HG02885 (cell line): ENCODE results near the gene NFASC.

Experiments
- ATAC-seq: cut with Tn5 transposase; IDR thresholded peaks from one replicate; pipeline ENCODE4 v1.9.1; 2021; ENCODE audit warnings: mild to moderate bottlenecking; ENCODE audit not compliant: unreplicated experiment, poor library complexity

NFASC gene

GRCh38 chr1:204994086-204994862 lies 123.6 kb downstream of the NFASC start:
- no peak for ATAC-seq

- ATAC-seq = no peak
Observed at GRCh38 chr1:204996981-204997380, 126.3 kb downstream of the NFASC start.

GRCh38 chr1:204997591-204998355 lies 127.1 kb downstream of the NFASC start:
- no peak for ATAC-seq

GRCh38 chr1:205001162-205001561 lies 130.5 kb downstream of the NFASC start:
- ATAC-seq = no peak

DNA sequence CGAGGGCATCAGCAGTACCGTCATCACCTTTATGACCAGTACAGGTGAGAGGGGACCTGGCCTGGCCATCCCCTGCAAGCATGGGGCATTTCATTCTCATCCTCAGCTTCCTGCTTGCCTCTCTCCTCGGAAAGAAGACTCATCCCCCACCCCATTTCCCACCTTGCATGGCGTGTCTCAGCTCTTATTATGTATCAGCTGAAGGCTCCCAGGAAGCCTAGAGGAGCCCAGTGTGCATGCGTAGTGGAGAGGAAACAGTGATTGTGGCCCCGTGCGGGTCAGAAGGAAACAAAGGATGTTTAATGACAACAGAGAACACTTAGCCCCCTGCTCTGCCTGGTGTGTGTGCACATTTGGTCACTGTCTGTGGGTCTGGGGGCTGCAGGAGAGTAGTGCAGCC lies 132.0 kb downstream of the NFASC start:
- ATAC-seq = no peak

GRCh38 chr1:205003358-205004131 lies 132.9 kb downstream of the NFASC start:
- no peak for ATAC-seq

DNA sequence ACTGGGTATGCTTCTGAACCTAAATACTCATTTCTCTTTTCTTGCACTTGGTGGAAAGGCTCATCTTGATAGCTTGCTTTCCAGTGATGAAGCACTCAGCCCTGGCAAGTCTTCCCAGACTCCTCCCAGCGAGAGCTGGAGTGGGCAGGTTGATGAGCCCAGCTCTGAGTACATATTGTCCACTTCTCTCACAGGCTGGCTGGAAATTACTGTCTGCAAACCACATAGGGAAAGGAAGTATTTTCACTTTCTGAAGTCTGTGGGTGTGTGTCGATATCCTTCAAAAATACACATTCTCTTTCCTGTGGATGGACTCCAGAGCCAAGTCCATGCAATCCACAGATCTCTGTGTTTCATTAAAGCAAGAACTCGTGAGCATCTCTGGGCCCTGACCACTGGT lies 133.7 kb downstream of the NFASC start:
- no peak for ATAC-seq

- no peak for ATAC-seq
Observed at GRCh38 chr1:205008896-205009295, 138.2 kb downstream of the NFASC start.

DNA sequence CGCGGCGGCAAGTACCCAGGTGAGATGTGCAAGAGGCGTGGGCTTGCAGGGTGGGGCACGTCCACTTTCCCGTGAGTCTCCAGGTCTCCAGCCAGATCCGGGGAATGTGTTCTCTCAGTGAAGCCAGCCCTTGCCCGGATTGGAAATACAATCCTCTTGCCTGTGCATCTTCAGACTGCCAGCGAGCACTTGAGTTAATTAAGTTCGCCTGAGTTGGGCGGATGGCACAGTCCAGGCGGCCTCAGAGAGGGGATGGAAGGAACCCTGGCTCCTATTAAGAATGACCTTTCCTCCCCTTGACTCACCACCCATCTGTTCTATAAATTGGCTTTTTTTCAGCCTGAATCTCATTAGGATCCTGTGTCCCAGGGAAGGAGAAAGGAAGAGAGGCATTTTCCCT lies 139.0 kb downstream of the NFASC start:
- no peak for ATAC-seq

- no peak for ATAC-seq
Observed at GRCh38 chr1:205012391-205013140, 141.9 kb downstream of the NFASC start.

- ATAC-seq = no peak
Observed at GRCh38 chr1:205013683-205014367, 143.2 kb downstream of the NFASC start.

GRCh38 chr1:205014783-205015182 lies 144.1 kb downstream of the NFASC start:
- ATAC-seq = no peak

- no peak for ATAC-seq
Observed at GRCh38 chr1:205015241-205015640, 144.6 kb downstream of the NFASC start.

DNA sequence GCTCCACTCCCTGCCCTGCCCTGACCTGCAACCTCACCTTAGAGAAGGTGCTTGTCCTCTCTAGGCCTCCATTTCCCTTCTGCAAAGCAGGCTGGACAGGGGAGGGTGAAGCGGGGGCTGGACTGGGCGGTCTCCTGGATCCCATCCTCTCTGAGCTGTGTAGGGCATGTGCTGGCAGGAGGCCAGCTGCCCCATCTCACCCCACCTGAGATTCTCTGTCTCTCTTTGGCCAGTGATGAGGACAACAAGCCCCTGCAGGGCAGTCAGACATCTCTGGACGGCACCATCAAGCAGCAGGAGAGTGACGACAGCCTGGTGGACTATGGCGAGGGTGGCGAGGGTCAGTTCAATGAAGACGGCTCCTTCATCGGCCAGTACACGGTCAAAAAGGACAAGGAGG lies 145.4 kb downstream of the NFASC start:
- no peak for ATAC-seq

DNA sequence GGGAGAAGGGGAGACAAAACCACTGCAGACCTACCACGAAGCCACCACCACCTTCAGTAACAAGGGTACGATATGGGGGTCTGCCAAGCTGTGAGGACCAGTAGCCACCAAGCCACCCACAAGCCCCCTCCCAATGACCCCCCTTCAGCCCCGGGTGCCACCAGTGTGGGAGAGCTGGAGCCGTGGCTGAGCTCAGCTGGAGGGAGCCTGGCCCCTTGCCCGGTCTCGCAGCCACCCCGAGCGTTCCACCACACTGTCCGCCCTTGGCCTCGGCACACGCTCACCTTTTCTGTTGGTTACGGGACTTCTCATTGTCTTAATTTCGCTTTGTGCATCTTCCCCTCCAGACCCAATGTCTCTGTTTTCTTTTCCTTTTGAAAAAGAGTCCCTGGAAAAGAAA lies 145.9 kb downstream of the NFASC start:
- ATAC-seq = no peak

GRCh38 chr1:205017001-205017400 lies 146.3 kb downstream of the NFASC start:
- ATAC-seq = no peak

DNA sequence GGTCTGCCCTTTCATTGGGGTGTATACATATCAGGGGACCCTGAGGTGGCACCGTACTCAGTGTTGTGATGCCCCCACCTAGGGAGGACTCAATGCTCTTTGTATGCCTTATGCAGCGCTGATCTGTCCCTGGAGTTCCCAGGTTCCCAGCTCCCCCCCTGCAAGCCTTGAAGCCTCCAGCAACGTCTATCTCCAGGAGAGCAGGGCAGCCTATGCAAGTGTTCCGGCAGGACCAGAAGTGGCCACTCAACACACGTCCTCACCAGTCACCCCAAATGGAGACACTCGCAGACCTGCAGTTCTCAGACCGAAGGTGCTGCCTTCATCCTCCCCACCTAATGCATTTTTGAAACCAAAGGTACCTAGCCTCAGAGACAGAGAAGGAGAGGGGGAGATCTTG lies 147.1 kb downstream of the NFASC start:
- ATAC-seq = no peak

- ATAC-seq = no peak
Observed at GRCh38 chr1:205018381-205018780, 147.7 kb downstream of the NFASC start.

GRCh38 chr1:205020466-205020865 lies 149.8 kb downstream of the NFASC start:
- ATAC-seq = no peak

DNA sequence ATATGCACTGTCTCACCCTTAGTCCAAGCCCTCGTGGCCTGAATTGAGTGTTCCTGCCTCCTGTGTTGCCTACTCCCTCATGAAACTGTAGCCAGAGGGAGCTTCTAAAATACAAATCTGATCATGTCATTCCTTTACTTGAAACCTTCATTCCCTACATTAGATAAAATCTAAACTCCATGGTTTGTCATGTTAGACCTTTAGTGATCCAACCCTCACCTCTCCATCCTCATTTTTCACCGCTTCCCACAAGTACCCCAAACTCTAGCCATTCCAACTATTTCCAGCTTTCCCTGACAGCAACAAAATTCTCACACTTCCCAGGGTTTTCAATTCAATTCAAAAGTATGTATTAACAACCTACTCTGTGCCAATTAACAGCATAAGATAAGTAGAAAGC lies 154.0 kb downstream of the NFASC start:
- ATAC-seq = no peak
